CD4-positive, alpha-beta T cell (primary cell): ENCODE data around the gene MBOAT2. TPM values are rescaled to one million over a fixed set of nuclear protein-coding genes. Genes with fewer than 3 reads are reported as not detected.

Source experiments
- ATAC-seq: fragments of 200-7000 bp; cut with Tn5 transposase; one replicate; pipeline ENCODE4 v1.10.0; 2022; ENCODE audit warnings: mild to moderate bottlenecking; ENCODE audit not compliant: poor library complexity
- CTCF ChIA-PET: fragments of 350-600 bp; sonication (Branson Sonifier 250); formaldehyde crosslinking; loops from one replicate; lab custom pipeline; 2021; ENCODE audit warnings: antibody characterized with exemption, inconsistent platforms; lab: Charles Lee
- POLR2A ChIA-PET: fragments of 350-600 bp; sonication (Branson Sonifier 250); formaldehyde crosslinking; loops from one replicate; lab custom pipeline; 2021; ENCODE audit warnings: antibody characterized with exemption, inconsistent platforms; lab: Charles Lee
- DNase-seq, 14 experiments: peaks; one replicate each; pipeline ENCODE4 v3.0.0-alpha.2; 2013 to 2020; ENCODE audit warnings: mixed read lengths in 2 of 14
- H3K27ac ChIP-seq, 2 donors: one replicate each; pipeline versions ENCODE4 v1.5.1 to v1.7.0; 2013; ENCODE audit warnings: low read length in 2 of 2, low read depth in 1 of 2, mild to moderate bottlenecking in 1 of 2
- H3K27me3 ChIP-seq, 2 experiments: 1 replicate in 1 of 2; 2 replicates in 1 of 2; pipeline versions ENCODE4 v1.6.1 to v1.7.0; 2013; ENCODE audit warnings: low read length in 2 of 2, control low read depth in 1 of 2, mild to moderate bottlenecking in 1 of 2, moderate library complexity in 1 of 2; ENCODE audit not compliant: insufficient read depth in 2 of 2, control insufficient read depth in 1 of 2
- H3K36me3 ChIP-seq: one replicate; pipeline ENCODE4 v1.6.1; 2013; ENCODE audit warnings: low read length, control low read depth; ENCODE audit not compliant: insufficient read depth
- H3K4me1 ChIP-seq: one replicate; pipeline ENCODE4 v1.6.1; 2013; ENCODE audit warnings: low read length, control low read depth; ENCODE audit not compliant: insufficient read depth
- H3K4me3 ChIP-seq: one replicate; pipeline ENCODE4 v1.5.1; 2013; ENCODE audit warnings: mild to moderate bottlenecking, low read length, moderate library complexity
- H3K9me3 ChIP-seq, 2 experiments: 1 replicate in 1 of 2; 2 replicates in 1 of 2; pipeline versions ENCODE4 v1.6.1 to v1.7.0; 2013; ENCODE audit warnings: low read length in 2 of 2, mild to moderate bottlenecking in 2 of 2, control low read depth in 1 of 2, moderate library complexity in 1 of 2; ENCODE audit not compliant: control insufficient read depth in 1 of 2, insufficient read depth in 1 of 2
- H3K27ac Mint-ChIP-seq: one replicate; pipeline ENCODE4 v1.8.0; 2020; ENCODE audit warnings: mixed read lengths
- H3K27me3 Mint-ChIP-seq: one replicate; pipeline ENCODE4 v1.8.0; 2021; ENCODE audit warnings: mixed read lengths
- H3K36me3 Mint-ChIP-seq: one replicate; pipeline ENCODE4 v1.8.0; 2021; ENCODE audit warnings: low read depth, mixed read lengths
- H3K4me1 Mint-ChIP-seq: one replicate; pipeline ENCODE4 v1.8.0; 2021; ENCODE audit warnings: low read depth, mixed read lengths
- H3K4me3 Mint-ChIP-seq: one replicate; pipeline ENCODE4 v1.8.0; 2020; ENCODE audit warnings: mild to moderate bottlenecking, mixed read lengths
- H3K9me3 Mint-ChIP-seq: one replicate; pipeline ENCODE4 v1.8.0; 2020; ENCODE audit warnings: mixed read lengths
- CTCF ChIP-seq: fragments of 200-600 bp; IDR thresholded peaks from one replicate; pipeline ENCODE4 v1.8.0; 2022; ENCODE audit warnings: antibody characterized with exemption, mild to moderate bottlenecking
- intact Hi-C, 2 experiments: fragments of 100-400 bp; cut with DNase I in 1 of 2; cut with micrococcal nuclease in 1 of 2; formaldehyde crosslinking; loops; one replicate each; pipeline versions ENCODE4 v1.15.1 to v1.9.0; 2023 to 2025; cut with DNase I, micrococcal nuclease
- total RNA-seq, 174 experiments: library from RNA in 2 of 174; stranded (reverse) in 2 of 174; gene quantifications; one replicate each; pipeline ENCODE4 v1.2.3 and lab custom pipeline; 2021 to 2026

The MBOAT2 gene
- total RNA-seq, 2 experiments from 2014 or later: 1.9 to 2.0 TPM

DNA sequence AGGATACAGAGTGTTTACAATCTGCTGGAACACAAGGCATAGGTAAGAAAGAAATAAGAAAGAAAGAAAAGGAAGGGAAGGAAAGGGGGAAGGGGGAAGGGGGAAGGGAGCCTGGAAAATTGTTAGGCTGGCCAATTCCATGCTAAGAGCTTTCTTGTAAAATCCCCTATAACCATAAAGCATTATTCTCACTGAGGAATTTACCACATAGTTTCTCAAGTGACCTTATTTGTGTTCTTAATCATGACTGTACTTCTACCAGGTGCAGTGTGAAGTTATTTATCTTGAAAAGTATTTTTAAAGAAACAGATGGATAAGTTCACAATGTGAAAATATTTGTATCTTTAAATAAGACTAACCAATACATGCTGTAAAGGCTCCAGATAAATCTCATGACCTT, 126.9 kb downstream of the MBOAT2 start:
- Histone ChIP-seq H3K27ac (no peak overlapping the region), H3K9me3 (no peaks in the 10 kb centered on the region), H3K4me3 (no peak overlapping the region), H3K36me3 (no peaks in the 10 kb centered on the region), H3K4me1 (no peaks in the 10 kb centered on the region), H3K27me3 (no peaks in the 10 kb centered on the region)
- ATAC-seq (no peak), DNase-seq (no peak)
- CTCF ChIA-PET: no interaction called here
- H3K36me3 Mint-ChIP-seq: no peaks in the 10 kb centered on the region
- no peaks in the 10 kb centered on the region for H3K4me1 Mint-ChIP-seq
- intact Hi-C loops: loop anchor here in 1 of 2 experiments (10.0 kb wide), 1 partner anchor 238 kb away; no protein-coding TSS in a partner anchor
- H3K4me3 Mint-ChIP-seq: no peak overlapping the region
- H3K27me3 Mint-ChIP-seq: no peaks in the 10 kb centered on the region
- no peak overlapping the region for H3K27ac Mint-ChIP-seq
- no peaks in the 10 kb centered on the region for H3K9me3 Mint-ChIP-seq
- POLR2A ChIA-PET: no interaction called here
- no peak for TF ChIP-seq CTCF

GRCh38 chr2:8872821-8873432, 130.6 kb downstream of the MBOAT2 start:
- ChIA-PET CTCF (no interaction called here), POLR2A (interaction anchor here (0.7 kb wide), 1 partner anchor 11 kb away, joined by 3 read pairs; no protein-coding TSS in a partner anchor)

GRCh38 chr2:8870441-8870840, 133.0 kb downstream of the MBOAT2 start:
- Mint-ChIP-seq H3K4me1 (no peaks in the 10 kb centered on the region), H3K27ac (no peak overlapping the region), H3K9me3 (no peaks in the 10 kb centered on the region), H3K4me3 (no peak overlapping the region), H3K36me3 (no peaks in the 10 kb centered on the region), H3K27me3 (no peaks in the 10 kb centered on the region)
- no peaks in the 10 kb centered on the region for H3K36me3 ChIP-seq
- TF ChIP-seq CTCF: no peak
- POLR2A ChIA-PET: no interaction called here
- no peaks in the 10 kb centered on the region for H3K27me3 ChIP-seq
- H3K4me3 ChIP-seq: no peak overlapping the region
- CTCF ChIA-PET: no interaction called here
- DNase-seq (no peak), ATAC-seq (no peak)
- intact Hi-C loops: loop anchor here in 1 of 2 experiments (5.0 to 10.0 kb wide), 2 partner anchors 244 to 272 kb away; no protein-coding TSS in a partner anchor
- H3K4me1 ChIP-seq: no peaks in the 10 kb centered on the region
- no peaks in the 10 kb centered on the region for H3K9me3 ChIP-seq
- H3K27ac ChIP-seq: no peak overlapping the region

More at GRCh38 chr2:8872821-8873432, 130.6 kb downstream of the MBOAT2 start:
- Mint-ChIP-seq H3K9me3 (no peaks in the 10 kb centered on the region), H3K36me3 (no peaks in the 10 kb centered on the region), H3K4me1 (no peaks in the 10 kb centered on the region), H3K4me3 (no peak overlapping the region), H3K27me3 (no peaks in the 10 kb centered on the region), H3K27ac (no peak overlapping the region)
- peak; percentile 44 for TF ChIP-seq CTCF
- Histone ChIP-seq H3K4me3 (no peak overlapping the region), H3K4me1 (no peaks in the 10 kb centered on the region), H3K27ac (no peak overlapping the region), H3K9me3 (no peaks in the 10 kb centered on the region), H3K36me3 (no peaks in the 10 kb centered on the region), H3K27me3 (no peaks in the 10 kb centered on the region)
- intact Hi-C loops: loop anchor here in 1 of 2 experiments (5.0 to 10.0 kb wide), 2 partner anchors 242 to 269 kb away; no protein-coding TSS in a partner anchor
- peak in 3 of 14 experiments; percentile 19 to 31 (median 30) for DNase-seq
- ATAC-seq: no peak
